HG02870 (cell line): Measurements from ENCODE around the gene KCTD4.

Source experiments
- ATAC-seq: cut with Tn5 transposase; IDR thresholded peaks from one replicate; pipeline ENCODE4 v1.9.1; 2021; ENCODE audit warnings: mild to moderate bottlenecking, moderate library complexity; ENCODE audit not compliant: unreplicated experiment

Gene KCTD4

DNA sequence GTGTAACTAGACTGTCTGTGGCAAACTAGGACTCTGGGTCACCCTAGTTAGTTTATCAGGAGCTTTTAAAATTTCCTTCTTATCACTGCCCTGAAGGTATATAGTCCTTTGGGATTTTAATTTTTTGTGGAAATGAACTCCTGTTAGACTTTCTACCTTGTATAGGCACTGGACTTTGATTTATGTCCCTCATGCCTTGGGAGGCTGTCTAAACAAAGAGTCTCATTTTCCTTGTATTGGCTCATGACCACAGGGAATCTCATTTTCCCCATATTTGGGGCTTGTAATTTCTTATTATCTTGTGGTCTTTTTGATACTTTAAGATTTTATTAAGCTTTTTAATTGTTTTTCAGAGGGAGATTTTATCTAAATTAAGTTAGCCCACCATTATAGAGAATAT lies 21.4 kb downstream of the KCTD4 start:
- no peak for ATAC-seq

GRCh38 chr13:45178349-45179162 lies 22.3 kb downstream of the KCTD4 start:
- ATAC-seq = no peak

- no peak for ATAC-seq
Observed at GRCh38 chr13:45174478-45174877, 26.4 kb downstream of the KCTD4 start.

GRCh38 chr13:45168555-45168930 lies 32.3 kb downstream of the KCTD4 start:
- no peak for ATAC-seq

DNA sequence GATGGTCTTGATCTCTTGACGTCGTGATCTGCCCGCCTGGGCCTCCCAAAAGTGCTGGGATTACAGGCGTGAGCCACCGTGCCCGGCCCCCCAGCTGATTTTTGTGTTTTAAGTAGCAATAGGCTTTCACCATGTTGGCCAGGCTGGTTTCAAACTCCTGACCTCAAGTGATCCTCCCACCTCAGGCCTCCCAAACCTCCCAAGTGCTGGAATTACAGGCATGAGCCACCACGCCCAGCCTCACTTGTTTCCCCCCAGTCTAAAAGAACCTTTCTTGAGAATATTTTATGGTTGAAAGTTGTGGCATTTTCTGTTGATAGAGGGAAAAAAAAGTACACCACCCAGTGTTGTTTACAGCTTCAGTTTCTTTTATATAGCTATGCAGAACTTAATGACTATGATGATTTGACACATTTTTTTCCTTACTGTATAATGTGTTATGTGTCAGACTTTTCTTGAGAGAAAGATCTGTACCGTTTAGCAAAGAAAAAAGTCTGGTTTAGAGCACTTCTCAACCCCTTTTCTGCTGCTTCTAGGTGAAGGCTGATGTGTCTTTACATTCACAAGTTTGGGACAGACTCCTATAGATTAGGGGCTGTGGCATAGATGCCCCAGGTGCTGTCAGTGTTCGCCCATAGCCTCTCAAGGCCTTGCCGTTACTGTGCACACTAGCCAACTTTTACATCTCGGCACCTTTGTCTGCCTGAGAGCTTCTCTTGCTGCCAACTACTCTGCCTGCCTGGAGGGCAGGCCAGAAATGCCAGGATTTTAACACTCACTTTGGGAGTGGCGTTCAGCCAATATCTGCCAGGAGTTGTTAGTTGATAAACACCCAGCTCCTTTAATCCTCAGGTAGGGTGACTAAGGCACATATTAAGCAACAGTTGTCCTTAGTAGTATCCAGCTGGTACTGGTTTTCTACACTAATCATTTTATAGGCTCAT lies 33.0 kb downstream of the KCTD4 start:
- ATAC-seq = no peak

- no peak for ATAC-seq
Observed at GRCh38 chr13:45166858-45167257, 34.0 kb downstream of the KCTD4 start.

GRCh38 chr13:45162821-45163220 lies 38.0 kb downstream of the KCTD4 start:
- no peak for ATAC-seq

DNA sequence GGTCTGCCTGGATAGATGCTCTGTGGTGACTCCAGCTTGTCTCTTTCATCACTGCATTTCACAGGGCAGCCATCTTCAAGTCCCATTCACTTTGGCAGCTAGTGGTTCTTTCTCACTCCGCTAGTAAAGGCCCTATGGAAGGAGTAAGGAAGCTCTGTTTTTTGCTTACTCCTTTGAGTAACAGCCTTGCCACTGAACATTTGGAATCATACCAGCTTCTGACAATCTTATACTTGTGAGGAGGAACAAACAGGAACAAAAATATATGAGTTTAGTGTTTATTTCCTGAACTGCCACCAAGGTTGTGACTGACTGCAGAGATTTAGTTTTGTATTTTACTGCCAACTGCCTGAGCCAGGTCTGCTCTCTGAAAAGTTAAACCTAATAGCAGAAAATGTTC lies 38.7 kb downstream of the KCTD4 start:
- no peak for ATAC-seq

DNA sequence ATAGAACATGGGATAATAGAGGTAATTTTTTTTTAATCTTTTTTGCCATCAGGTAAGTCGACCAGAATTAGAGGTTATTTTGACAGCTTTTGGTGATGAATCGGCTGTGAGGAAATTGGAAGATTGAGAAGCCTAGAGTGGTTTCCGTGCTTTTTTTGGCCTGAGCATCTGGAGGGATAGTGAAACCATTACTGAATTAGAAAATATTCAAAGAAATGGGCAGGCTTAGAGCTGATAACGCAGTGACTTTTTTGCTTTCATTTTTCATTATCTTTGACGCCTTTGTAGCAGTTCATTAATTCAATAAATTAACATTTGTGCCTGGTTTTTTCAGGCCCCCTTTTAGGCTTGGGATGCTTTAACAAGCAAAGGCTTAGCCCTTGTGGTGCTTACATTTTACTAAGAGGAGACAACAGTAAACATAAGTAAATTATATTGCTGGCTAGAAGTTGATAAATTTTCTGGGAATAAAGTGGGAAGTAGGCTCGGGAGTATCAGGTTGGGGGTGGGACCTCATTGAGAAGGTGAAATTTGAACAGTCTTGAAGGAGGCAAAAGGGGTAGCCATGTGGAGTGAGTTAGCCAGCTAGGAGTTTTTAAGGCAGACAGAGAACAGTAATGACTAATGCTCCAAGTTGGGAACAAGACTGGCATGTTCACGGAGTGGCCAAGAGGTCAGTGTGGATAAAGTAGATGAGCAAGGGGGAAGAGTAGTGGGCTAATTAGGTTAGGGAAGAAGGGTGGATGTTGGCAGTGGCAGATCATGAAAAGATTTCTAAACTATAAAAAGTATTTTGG lies 44.1 kb downstream of the KCTD4 start:
- ATAC-seq = no peak

GRCh38 chr13:45149964-45150363 lies 50.9 kb downstream of the KCTD4 start:
- no peak for ATAC-seq

DNA sequence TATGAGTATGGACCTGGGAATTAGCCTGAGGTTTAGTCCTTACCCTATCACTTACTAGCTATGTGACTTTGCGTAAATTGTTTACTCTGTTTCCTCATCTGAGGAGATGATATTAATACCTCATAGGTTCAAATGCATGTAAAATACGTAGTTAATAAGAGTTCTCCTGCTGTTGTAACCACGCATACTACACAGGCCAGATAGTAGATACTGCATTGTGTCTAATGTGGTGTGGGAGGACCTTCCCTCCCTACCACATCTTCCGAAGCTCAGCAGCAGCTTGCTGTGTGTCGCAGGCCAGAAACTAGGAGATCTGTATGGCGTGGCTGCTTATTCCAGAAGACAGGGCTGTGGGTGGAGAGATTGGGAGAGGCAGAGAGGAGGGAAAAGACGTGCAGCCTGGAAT lies 57.5 kb downstream of the KCTD4 start:
- no peak for ATAC-seq
